ENCODE results near the gene SLFN13. TPM values are rescaled to one million over a fixed set of nuclear protein-coding genes. Genes with fewer than 3 reads are reported as not detected.
"Not testable (repeated sequence)": the region's sequence is repeated elsewhere in the genome, so short reads cannot be mapped to it uniquely, and the experiment has no call there.

The SLFN13 gene
- total RNA-seq, 1 donor, result 2.5 TPM

DNA sequence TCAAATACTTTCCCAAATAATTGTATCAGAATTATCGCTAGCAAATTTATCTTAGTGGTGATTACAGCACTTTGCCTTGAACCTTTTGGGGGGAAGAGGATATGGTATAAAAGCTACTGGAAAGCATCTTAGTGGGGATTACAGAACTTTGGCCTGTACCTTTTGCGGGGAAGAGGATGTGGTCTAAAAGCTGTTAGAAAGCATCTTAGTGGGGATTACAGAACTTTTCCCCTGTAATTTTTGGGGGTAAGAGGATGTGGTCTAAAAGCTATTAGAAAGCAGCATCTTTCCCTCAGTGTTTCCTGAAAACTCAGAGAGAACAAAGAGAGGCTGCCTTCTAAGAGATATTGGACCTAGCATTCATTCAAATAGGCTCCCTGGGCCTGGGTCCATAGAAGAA, 20.3 kb downstream of the SLFN13 start:
- Histone ChIP-seq H3K27me3 (ENCODE audit: insufficient read depth, low read length) (no peaks in the 10 kb centered on the region), H3K4me3 (ENCODE audit: insufficient read depth, low read length) (no peak overlapping the region), H4K20me1 (ENCODE audit: insufficient read depth, low read length) (peaks cover 7% of the 10 kb centered on the region), H3K36me3 (ENCODE audit: insufficient read depth, low read length) (no peaks in the 10 kb centered on the region), H3K27ac (ENCODE audit: low read depth, low read length) (no peak overlapping the region), H3K4me2 (ENCODE audit: insufficient read depth, low read length) (no peak overlapping the region), H2AFZ (ENCODE audit: low read length) (no peak overlapping the region), H3K79me2 (ENCODE audit: insufficient read depth, low read length) (peaks cover 57% of the 10 kb centered on the region), H3K9me3 (ENCODE audit: low read depth, low read length) (no peaks in the 10 kb centered on the region), H3K4me1 (ENCODE audit: insufficient read depth, low read length) (peaks cover 3% of the 10 kb centered on the region)
- no peak for DNase-seq (ENCODE audit: insufficient read length, low spot score, missing footprints)
- no peak for TF ChIP-seq CTCF (IDR thresholded peaks at IDR 0.05; ENCODE audit: extremely low read depth, low read depth, low read length)

- no peak for DNase-seq (ENCODE audit: insufficient read length, low spot score, missing footprints)
- Histone ChIP-seq H2AFZ (ENCODE audit: low read length) (no peak overlapping the region), H4K20me1 (ENCODE audit: insufficient read depth, low read length) (peaks cover 3% of the 10 kb centered on the region), H3K4me2 (ENCODE audit: insufficient read depth, low read length) (no peak overlapping the region), H3K27ac (ENCODE audit: low read depth, low read length) (no peak overlapping the region), H3K27me3 (ENCODE audit: insufficient read depth, low read length) (no peaks in the 10 kb centered on the region), H3K9me3 (ENCODE audit: low read depth, low read length) (no peaks in the 10 kb centered on the region), H3K79me2 (ENCODE audit: insufficient read depth, low read length) (peaks cover 34% of the 10 kb centered on the region), H3K4me1 (ENCODE audit: insufficient read depth, low read length) (no peaks in the 10 kb centered on the region), H3K36me3 (ENCODE audit: insufficient read depth, low read length) (peaks cover 2% of the 10 kb centered on the region), H3K4me3 (ENCODE audit: insufficient read depth, low read length) (no peak overlapping the region)
- no peak for TF ChIP-seq CTCF (IDR thresholded peaks at IDR 0.05; ENCODE audit: extremely low read depth, low read depth, low read length)
These were observed 24.8 kb downstream of the SLFN13 start for GRCh38 chr17:35423761-35424160.

DNA sequence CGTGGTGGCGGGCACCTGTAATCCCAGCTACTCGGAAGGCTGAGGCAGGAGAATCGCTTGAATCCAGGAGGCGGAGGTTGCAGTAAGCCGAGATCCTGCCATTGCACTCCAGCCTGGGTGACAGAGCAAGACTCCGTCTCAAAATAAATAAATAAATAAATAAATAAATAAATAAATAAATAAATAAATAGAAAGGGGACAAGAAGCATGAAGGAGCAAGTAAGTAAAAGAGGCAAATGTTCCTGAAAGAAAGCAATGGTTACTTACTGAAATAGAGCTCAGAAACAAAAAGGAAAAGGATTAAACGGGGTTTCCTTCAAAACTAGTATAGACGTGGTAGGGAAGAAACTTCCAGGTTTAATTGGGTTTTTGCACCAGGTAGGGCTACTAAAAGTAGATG, 27.5 kb downstream of the SLFN13 start:
- H4K20me1 ChIP-seq (ENCODE audit: insufficient read depth, low read length); H3K9me3 ChIP-seq (ENCODE audit: low read depth, low read length); DNase-seq (ENCODE audit: insufficient read length, low spot score, missing footprints); H3K36me3 ChIP-seq (ENCODE audit: insufficient read depth, low read length); H2AFZ ChIP-seq (ENCODE audit: low read length); H3K27ac ChIP-seq (ENCODE audit: low read depth, low read length); H3K4me3 ChIP-seq (ENCODE audit: insufficient read depth, low read length); H3K4me1 ChIP-seq (ENCODE audit: insufficient read depth, low read length); H3K27me3 ChIP-seq (ENCODE audit: insufficient read depth, low read length); H3K4me2 ChIP-seq (ENCODE audit: insufficient read depth, low read length): not testable (repeated sequence)
- peaks cover 24% of the 10 kb centered on the region for H3K79me2 ChIP-seq (ENCODE audit: insufficient read depth, low read length)

DNA sequence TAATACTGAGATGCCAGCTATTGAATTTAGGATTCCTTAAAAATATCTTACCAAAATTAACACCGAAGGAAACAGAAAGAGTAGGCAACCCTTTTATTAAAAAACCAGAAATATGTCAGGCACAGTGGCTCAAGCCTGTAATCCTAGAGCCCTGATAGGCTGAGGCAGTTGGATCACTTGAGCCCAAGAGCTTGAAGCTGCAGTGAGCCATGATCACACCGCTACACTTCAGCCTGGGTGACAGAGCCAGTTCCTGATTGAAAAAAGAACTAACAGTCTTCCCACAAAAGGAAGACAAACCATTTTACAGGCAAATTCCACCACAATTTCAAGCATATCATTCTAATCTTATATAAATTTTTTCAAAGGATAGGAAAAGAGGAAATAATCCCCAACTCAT, 31.9 kb downstream of the SLFN13 start:
- H2AFZ ChIP-seq (ENCODE audit: low read length), result no peak overlapping the region
- no peaks in the 10 kb centered on the region for H3K27me3 ChIP-seq (ENCODE audit: insufficient read depth, low read length)
- no peak overlapping the region for H3K4me2 ChIP-seq (ENCODE audit: insufficient read depth, low read length)
- no peaks in the 10 kb centered on the region for H3K9me3 ChIP-seq (ENCODE audit: low read depth, low read length)
- no peaks in the 10 kb centered on the region for H3K4me1 ChIP-seq (ENCODE audit: insufficient read depth, low read length)
- H4K20me1 ChIP-seq (ENCODE audit: insufficient read depth, low read length), result no peaks in the 10 kb centered on the region
- DNase-seq (ENCODE audit: insufficient read length, low spot score, missing footprints), result no peak
- no peak overlapping the region for H3K4me3 ChIP-seq (ENCODE audit: insufficient read depth, low read length)
- TF ChIP-seq CTCF (IDR thresholded peaks at IDR 0.05; ENCODE audit: extremely low read depth, low read depth, low read length), result no peak
- peaks cover 9% of the 10 kb centered on the region for H3K36me3 ChIP-seq (ENCODE audit: insufficient read depth, low read length)
- H3K27ac ChIP-seq (ENCODE audit: low read depth, low read length), result no peak overlapping the region
- peaks cover 40% of the 10 kb centered on the region for H3K79me2 ChIP-seq (ENCODE audit: insufficient read depth, low read length)

DNA sequence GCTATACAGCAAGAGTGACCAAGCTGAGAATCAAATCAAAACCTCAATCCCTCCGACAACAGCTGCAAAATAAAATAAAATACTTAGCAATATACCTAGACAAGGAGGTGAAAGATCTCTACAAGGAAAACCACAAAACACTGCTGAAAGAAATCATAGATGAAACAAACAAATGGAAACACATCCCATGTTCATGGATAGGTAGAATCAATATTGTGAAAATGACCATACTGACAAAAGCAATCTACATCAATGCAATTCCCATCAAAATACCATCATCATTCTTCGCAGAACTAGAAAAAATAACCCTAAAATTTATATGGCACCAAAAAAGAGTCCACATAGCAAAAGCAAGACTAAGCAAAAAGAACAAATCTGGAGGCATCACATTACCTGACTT, 33.9 kb downstream of the SLFN13 start:
- not testable (repeated sequence) for H2AFZ ChIP-seq (ENCODE audit: low read length); H3K4me2 ChIP-seq (ENCODE audit: insufficient read depth, low read length); H3K27ac ChIP-seq (ENCODE audit: low read depth, low read length); H3K4me1 ChIP-seq (ENCODE audit: insufficient read depth, low read length); H3K4me3 ChIP-seq (ENCODE audit: insufficient read depth, low read length); H3K9me3 ChIP-seq (ENCODE audit: low read depth, low read length); H3K27me3 ChIP-seq (ENCODE audit: insufficient read depth, low read length); H4K20me1 ChIP-seq (ENCODE audit: insufficient read depth, low read length); DNase-seq (ENCODE audit: insufficient read length, low spot score, missing footprints)
- Histone ChIP-seq H3K79me2 (ENCODE audit: insufficient read depth, low read length) (peaks cover 36% of the 10 kb centered on the region), H3K36me3 (ENCODE audit: insufficient read depth, low read length) (peaks cover 13% of the 10 kb centered on the region)
